GM10266 (cell line): ENCODE data around the gene CIAO2B.

Experiments
- DNase-seq: peaks from one replicate; pipeline ENCODE4 v3.0.0; 2012; ENCODE audit errors: extremely low spot score
- CTCF ChIP-seq: IDR thresholded peaks from 2 replicates; pipeline ENCODE4 v1.5.1; 2012; ENCODE audit warnings: mild to moderate bottlenecking, low read depth; ENCODE audit not compliant: control insufficient read depth, insufficient read depth; ENCODE audit errors: missing control alignments

CIAO2B gene

GRCh38 chr16:66973716-66974115, 39.5 kb upstream of the CIAO2B start:
- no peak for DNase-seq
- TF ChIP-seq CTCF: no peak

- no peak for DNase-seq
- TF ChIP-seq CTCF: no peak
These were observed 38.8 kb upstream of the CIAO2B start for GRCh38 chr16:66972983-66973382.

- DNase-seq: no peak
- TF ChIP-seq CTCF: no peak
These were observed 36.8 kb upstream of the CIAO2B start for GRCh38 chr16:66970775-66971720.

DNA sequence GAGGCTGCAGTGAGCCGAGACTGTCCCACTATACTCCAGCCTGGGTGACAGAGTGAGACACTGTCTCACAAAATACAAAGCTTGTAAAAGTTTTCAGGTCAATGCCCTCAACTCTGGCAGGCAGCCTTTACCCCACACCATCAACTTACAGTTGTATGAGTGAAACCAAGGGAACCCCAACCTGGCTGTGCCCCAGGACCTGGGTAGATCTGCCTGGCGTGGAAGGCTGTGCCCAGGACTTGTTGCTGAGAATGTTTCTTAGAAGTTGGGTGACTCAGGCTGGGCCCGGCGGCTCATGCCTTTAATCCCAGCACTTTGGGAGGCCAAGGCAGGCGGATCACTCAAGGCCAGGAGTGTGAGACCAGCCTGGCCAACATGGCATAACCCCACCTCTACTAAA, 34.6 kb upstream of the CIAO2B start:
- peak; percentile 8 for DNase-seq
- TF ChIP-seq CTCF: no peak

GRCh38 chr16:66964049-66964448, 29.8 kb upstream of the CIAO2B start:
- no peak for DNase-seq
- TF ChIP-seq CTCF: no peak

GRCh38 chr16:66961914-66962313, 27.7 kb upstream of the CIAO2B start:
- no peak for DNase-seq
- no peak for TF ChIP-seq CTCF

DNA sequence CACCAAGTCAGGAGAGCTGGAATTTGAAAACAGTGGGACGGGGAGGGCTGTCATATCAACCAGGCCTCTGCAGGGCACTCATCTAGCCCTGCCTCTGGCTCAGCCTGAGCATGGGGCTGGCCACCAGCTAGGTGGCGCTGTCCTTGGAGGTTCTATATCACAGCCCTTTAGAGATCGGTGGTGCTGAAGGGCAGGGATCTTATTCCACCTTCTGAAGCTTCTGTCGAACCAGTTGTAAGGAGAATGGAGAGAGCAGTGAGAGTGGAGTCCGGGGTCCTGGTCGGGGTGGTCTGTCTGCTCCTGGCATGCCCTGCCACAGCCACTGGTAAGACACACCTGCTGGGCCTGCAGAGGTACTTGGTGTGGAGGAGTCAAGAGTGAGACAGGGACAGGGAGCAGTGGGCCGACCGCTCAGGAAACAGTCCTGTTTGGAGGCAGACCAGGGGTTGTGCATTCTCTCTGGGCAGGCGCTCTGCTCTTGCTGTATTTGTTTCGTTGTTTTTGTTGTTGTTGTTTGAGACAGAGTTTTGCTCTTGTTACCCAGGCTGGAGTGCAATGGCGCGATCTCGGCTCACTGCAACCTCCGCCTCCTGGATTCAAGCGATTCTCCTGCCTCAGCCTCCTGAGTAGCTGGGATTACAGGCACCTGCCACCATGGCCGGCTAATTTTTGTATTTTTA, 27.0 kb upstream of the CIAO2B start, which contains the start of gene CES3:
TSS of gene CES3 (plus strand) at position 202 of the 680 bp plus-strand sequence. CDS start at position 244, 42 bp downstream.
- peak; percentile 84 for TF ChIP-seq CTCF
- peak; percentile 72 for DNase-seq
